MCF 10A (cell line): Measurements from ENCODE around the gene FGF14. TPM values are rescaled to one million over a fixed set of nuclear protein-coding genes. Genes with fewer than 3 reads are reported as not detected.

Source experiments
- BruUV-seq: library from RNA; stranded (reverse); fragments of 400-500 nt; replicated peaks from 2 replicates; lab custom pipeline; 2021; lab: Mats Ljungman, UMichigan
- CTCF ChIA-PET: fragments of 300-600 bp; sonication (Branson Sonifier 250); formaldehyde crosslinking; extraction: SDS; loops from one replicate; lab custom pipeline; 2021; ENCODE audit warnings: antibody characterized with exemption, inconsistent platforms; lab: Yijun Ruan, JAX
- POLR2A ChIA-PET: fragments of 300-600, 350-650 bp; sonication (Branson Sonifier 250); formaldehyde crosslinking; extraction: SDS; loops from one replicate; lab custom pipeline; 2020; ENCODE audit warnings: antibody characterized with exemption, inconsistent platforms; lab: Yijun Ruan, JAX
- DNase-seq: peaks from one replicate; pipeline ENCODE4 v3.0.0-alpha.2; 2018; ENCODE audit not compliant: unreplicated experiment
- H3K27ac Mint-ChIP-seq: one replicate; pipeline ENCODE4 v1.8.0; 2022; ENCODE audit warnings: mild to moderate bottlenecking, low read depth, mixed read lengths; ENCODE audit not compliant: unreplicated experiment
- H3K27me3 Mint-ChIP-seq: one replicate; pipeline ENCODE4 v1.8.0; 2022; ENCODE audit warnings: mixed read lengths; ENCODE audit not compliant: insufficient read depth, unreplicated experiment
- H3K36me3 Mint-ChIP-seq: one replicate; pipeline ENCODE4 v1.8.0; 2022; ENCODE audit warnings: mild to moderate bottlenecking, moderate library complexity, mixed read lengths; ENCODE audit not compliant: insufficient read depth, unreplicated experiment
- H3K4me1 Mint-ChIP-seq: one replicate; pipeline ENCODE4 v1.8.0; 2022; ENCODE audit warnings: mixed read lengths; ENCODE audit not compliant: insufficient read depth, unreplicated experiment
- H3K4me3 Mint-ChIP-seq: one replicate; pipeline ENCODE4 v1.8.0; 2022; ENCODE audit warnings: mild to moderate bottlenecking, moderate library complexity, mixed read lengths; ENCODE audit not compliant: unreplicated experiment
- H3K9me3 Mint-ChIP-seq: one replicate; pipeline ENCODE4 v1.8.0; 2022; ENCODE audit warnings: mixed read lengths; ENCODE audit not compliant: unreplicated experiment
- CTCF ChIP-seq: fragments of 200-600 bp; IDR thresholded peaks from one replicate; pipeline ENCODE4 v1.8.0; 2022; ENCODE audit warnings: antibody characterized with exemption, mild to moderate bottlenecking; ENCODE audit not compliant: unreplicated experiment
- intact Hi-C: fragments of 100-400 bp; cut with micrococcal nuclease; formaldehyde crosslinking; loops from 2 replicates; pipeline ENCODE4 v1.14.1; 2022
- total RNA-seq: library from RNA; stranded (reverse); gene quantifications from 2 replicates; pipeline ENCODE4 v1.2.3, GENCODE V29; 2022

FGF14 gene
- total RNA-seq, 1 experiment from 2014 or later: not detected

GRCh38 chr13:101757446-101758039, 644.3 kb downstream of the FGF14 start:
- Mint-ChIP-seq H3K27me3 (no peaks in the 10 kb centered on the region), H3K4me3 (no peak overlapping the region), H3K9me3 (no peaks in the 10 kb centered on the region), H3K27ac (no peak overlapping the region), H3K4me1 (no peaks in the 10 kb centered on the region), H3K36me3 (no peaks in the 10 kb centered on the region)
- ChIA-PET POLR2A (interaction anchor here (0.5 to 1.3 kb wide), 3 partner anchors 108 to 612 kb away, joined by 4 to 6 read pairs (median 5); no protein-coding TSS in a partner anchor), CTCF (interaction anchor here (0.6 to 6.1 kb wide), 32 partner anchors 9 to 614 kb away, joined by 3 to 56 read pairs (median 4); no protein-coding TSS in a partner anchor)
- intact Hi-C loops: loop anchor here (1.0 to 10.0 kb wide), 3 partner anchors 113 to 613 kb away; no protein-coding TSS in a partner anchor
- TF ChIP-seq CTCF: peak; percentile 69
- BruUV-seq: no TSS peak
- peak; percentile 56 for DNase-seq

GRCh38 chr13:101755228-101755887, 646.5 kb downstream of the FGF14 start:
- H3K27ac Mint-ChIP-seq: peak overlapping the region; percentile 57
- no TSS peak for BruUV-seq
- intact Hi-C loops: loop anchor here (10.0 kb wide), 1 partner anchor 111 kb away; no protein-coding TSS in a partner anchor
- ChIA-PET CTCF (interaction anchor here (0.5 to 6.1 kb wide), 6 partner anchors 32 to 611 kb away, joined by 3 to 56 read pairs (median 3); no protein-coding TSS in a partner anchor), POLR2A (interaction anchor here (0.6 to 1.4 kb wide), 4 partner anchors 49 to 610 kb away, joined by 3 to 4 read pairs (median 3); no protein-coding TSS in a partner anchor)
- TF ChIP-seq CTCF: no peak
- H3K9me3 Mint-ChIP-seq: no peaks in the 10 kb centered on the region
- no peaks in the 10 kb centered on the region for H3K27me3 Mint-ChIP-seq
- H3K4me3 Mint-ChIP-seq: no peak overlapping the region
- no peak for DNase-seq
- H3K4me1 Mint-ChIP-seq: peaks cover 12% of the 10 kb centered on the region
- no peaks in the 10 kb centered on the region for H3K36me3 Mint-ChIP-seq

GRCh38 chr13:101752432-101752831, 649.4 kb downstream of the FGF14 start:
- no TSS peak for BruUV-seq
- Mint-ChIP-seq H3K36me3 (no peaks in the 10 kb centered on the region), H3K4me3 (no peak overlapping the region), H3K4me1 (peaks cover 14% of the 10 kb centered on the region), H3K27me3 (no peaks in the 10 kb centered on the region), H3K9me3 (no peaks in the 10 kb centered on the region), H3K27ac (no peak overlapping the region)
- CTCF ChIA-PET: interaction anchor here (0.6 to 1.0 kb wide), 4 partner anchors 222 to 607 kb away, joined by 3 to 6 read pairs (median 4); no protein-coding TSS in a partner anchor
- POLR2A ChIA-PET: interaction anchor here (0.6 kb wide), 2 partner anchors 23 to 48 kb away, joined by 3 to 4 read pairs; no protein-coding TSS in a partner anchor
- DNase-seq: no peak
- intact Hi-C loops: loop anchor here (10.0 kb wide), 1 partner anchor 108 kb away; no protein-coding TSS in a partner anchor
- no peak for TF ChIP-seq CTCF

- intact Hi-C loops: loop anchor here (10.0 kb wide), 1 partner anchor 107 kb away; no protein-coding TSS in a partner anchor
- peak overlapping the region; percentile 46 for H3K27ac Mint-ChIP-seq
- BruUV-seq: no TSS peak
These were observed 650.4 kb downstream of the FGF14 start for GRCh38 chr13:101751488-101751887.

More at GRCh38 chr13:101751488-101751887, 650.4 kb downstream of the FGF14 start:
- TF ChIP-seq CTCF: no peak
- ChIA-PET POLR2A (interaction anchor here (0.8 to 1.4 kb wide), 4 partner anchors 42 to 131 kb away, joined by 3 to 7 read pairs (median 4); no protein-coding TSS in a partner anchor), CTCF (interaction anchor here (1.2 kb wide), 1 partner anchor 235 kb away, joined by 3 read pairs; no protein-coding TSS in a partner anchor)
- Mint-ChIP-seq H3K9me3 (no peaks in the 10 kb centered on the region), H3K36me3 (no peaks in the 10 kb centered on the region), H3K4me3 (no peak overlapping the region), H3K4me1 (peaks cover 14% of the 10 kb centered on the region), H3K27me3 (no peaks in the 10 kb centered on the region)
- DNase-seq: peak; percentile 93
